ENCODE results near the gene MOXD1. TPM values are rescaled to one million over a fixed set of nuclear protein-coding genes. Genes with fewer than 3 reads are reported as not detected.

The MOXD1 gene
- total RNA-seq, 1 experiment from 2014 or later, result 1.0 TPM

DNA sequence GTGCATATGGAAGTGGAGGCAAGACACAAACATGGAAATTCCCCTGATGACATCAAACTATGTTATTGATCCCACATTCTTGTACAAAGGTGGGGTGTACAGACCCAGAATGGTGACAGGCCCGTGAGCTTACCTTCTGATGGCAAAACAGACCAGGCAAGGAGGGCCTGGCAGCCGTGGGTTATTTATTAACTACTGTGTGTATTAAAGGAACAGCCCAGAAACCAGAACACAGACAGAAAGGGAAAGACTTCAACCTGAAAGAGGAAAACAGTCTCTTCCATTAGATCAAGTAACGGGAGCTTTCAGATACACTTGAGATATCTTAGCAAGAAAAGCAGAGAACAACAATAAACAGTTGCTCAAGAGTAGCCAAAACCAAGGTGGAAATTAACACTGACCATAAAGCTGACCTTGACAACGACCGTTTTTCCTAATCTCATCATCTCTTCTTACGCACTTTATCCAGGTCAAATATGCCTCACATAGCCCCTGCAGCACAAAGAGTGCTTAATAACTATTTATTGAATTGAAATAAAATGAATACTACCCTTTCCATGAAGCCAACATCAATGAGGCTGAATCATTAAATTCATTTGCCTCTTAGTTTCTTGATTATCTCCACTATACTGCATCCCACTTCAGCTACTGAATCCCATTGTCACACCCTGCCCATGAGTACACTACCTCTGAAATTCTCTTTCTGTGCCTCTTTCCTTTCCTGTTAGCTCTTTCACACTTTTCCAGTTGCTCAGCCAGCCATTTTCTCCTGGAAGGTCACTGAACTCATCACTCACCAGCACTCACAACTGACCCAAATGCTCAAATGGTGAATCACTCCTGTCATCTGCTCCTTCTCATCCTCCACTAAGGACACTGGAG, 67.4 kb downstream of the MOXD1 start:
- RAD21 ChIA-PET (ENCODE audit: low non-redundant PET in 1 of 2, low total read pairs in 2 of 2, uncharacterized antibody in 2 of 2, unreplicated experiment in 2 of 2), result no interaction called here
- no peaks in the 10 kb centered on the region for H4K20me1 ChIP-seq (ENCODE audit: insufficient read depth)
- H3K4me3 ChIP-seq (replicated peaks in 1 of 2; ENCODE audit: low read depth in 1 of 2, low read length in 2 of 2), result peak overlapping the region in 1 of 2 experiments; percentile 32; a peak in 2 of 4 replicates
- POLR2A ChIA-PET, result no interaction called here
- no peak overlapping the region for H3K9ac ChIP-seq (ENCODE audit: low read length)
- H3K4me1 ChIP-seq (ENCODE audit: control insufficient read depth in 1 of 2, insufficient read depth in 2 of 2, low read length in 2 of 2), result peaks cover 12 to 22% of the 10 kb centered on the region in 2 experiments; a peak in 3 of 4 replicates
- H3K27ac ChIP-seq (ENCODE audit: low read depth, low read length), result no peak overlapping the region
- intact Hi-C loops (cut with micrococcal nuclease), result no loop called here
- CTCF ChIA-PET, result no interaction called here
- H3K36me3 ChIP-seq (ENCODE audit: control insufficient read depth in 1 of 2, insufficient read depth in 2 of 2, low read length in 2 of 2), result no peaks in the 10 kb centered on the region
- ATAC-seq, result peak; percentile 87
- peak overlapping the region; percentile 73 for H3K4me2 ChIP-seq (ENCODE audit: low read length)
- peak; percentile 68 for DNase-seq (ENCODE audit: low read depth, low spot score)
- H3K9me3 ChIP-seq (ENCODE audit: control insufficient read depth in 1 of 2, insufficient read depth in 1 of 2, low read depth in 1 of 2, low read length in 2 of 2), result no peaks in the 10 kb centered on the region
- no TSS peak for BruUV-seq (replicated peaks)
- H3K27me3 ChIP-seq (ENCODE audit: insufficient read depth, low read length), result no peaks in the 10 kb centered on the region
- H3K79me2 ChIP-seq (ENCODE audit: insufficient read depth, low read length), result no peaks in the 10 kb centered on the region
- peak overlapping the region; percentile 92 for H2AFZ ChIP-seq (ENCODE audit: low read depth, low read length, poor library complexity, severe bottlenecking)
- no peaks in the 10 kb centered on the region for H3K9me2 ChIP-seq (ENCODE audit: insufficient read depth)
- no peak for TF ChIP-seq EZH2phosphoT487 (IDR thresholded peaks at IDR 0.05; ENCODE audit: borderline replicate concordance)
- TF ChIP-seq POLR2A (IDR thresholded peaks at IDR 0.05; ENCODE audit: borderline replicate concordance, extremely low read depth, insufficient read depth, insufficient read length), result no peak
- no peak for TF ChIP-seq EZH2 (IDR thresholded peaks at IDR 0.05)
- no peak for TF ChIP-seq CEBPB (IDR thresholded peaks at IDR 0.05; ENCODE audit: low read depth)
- TF ChIP-seq SP1 (IDR thresholded peaks at IDR 0.05; ENCODE audit: low read depth), result peak; percentile 88
- TF ChIP-seq CBX3 (IDR thresholded peaks at IDR 0.05; ENCODE audit: low read depth), result peak; percentile 86; the same call in 1 of the 2 replicates
- TF ChIP-seq, protein P1, sequence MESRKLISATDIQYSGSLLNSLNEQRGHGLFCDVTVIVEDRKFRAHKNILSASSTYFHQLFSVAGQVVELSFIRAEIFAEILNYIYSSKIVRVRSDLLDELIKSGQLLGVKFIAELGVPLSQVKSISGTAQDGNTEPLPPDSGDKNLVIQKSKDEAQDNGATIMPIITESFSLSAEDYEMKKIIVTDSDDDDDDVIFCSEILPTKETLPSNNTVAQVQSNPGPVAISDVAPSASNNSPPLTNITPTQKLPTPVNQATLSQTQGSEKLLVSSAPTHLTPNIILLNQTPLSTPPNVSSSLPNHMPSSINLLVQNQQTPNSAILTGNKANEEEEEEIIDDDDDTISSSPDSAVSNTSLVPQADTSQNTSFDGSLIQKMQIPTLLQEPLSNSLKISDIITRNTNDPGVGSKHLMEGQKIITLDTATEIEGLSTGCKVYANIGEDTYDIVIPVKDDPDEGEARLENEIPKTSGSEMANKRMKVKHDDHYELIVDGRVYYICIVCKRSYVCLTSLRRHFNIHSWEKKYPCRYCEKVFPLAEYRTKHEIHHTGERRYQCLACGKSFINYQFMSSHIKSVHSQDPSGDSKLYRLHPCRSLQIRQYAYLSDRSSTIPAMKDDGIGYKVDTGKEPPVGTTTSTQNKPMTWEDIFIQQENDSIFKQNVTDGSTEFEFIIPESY (IDR thresholded peaks at IDR 0.05; ENCODE audit: extremely low read depth, insufficient replicate concordance, low read length), result no peak
- no peak for TF ChIP-seq RAD21 (IDR thresholded peaks at IDR 0.05; ENCODE audit: low read depth)
- 0 out of 2 replicates have a peak, but pooled peaks have one; percentile 25 for TF ChIP-seq SRF (IDR thresholded peaks at IDR 0.05; ENCODE audit: low read depth)
- TF ChIP-seq, protein P2, sequence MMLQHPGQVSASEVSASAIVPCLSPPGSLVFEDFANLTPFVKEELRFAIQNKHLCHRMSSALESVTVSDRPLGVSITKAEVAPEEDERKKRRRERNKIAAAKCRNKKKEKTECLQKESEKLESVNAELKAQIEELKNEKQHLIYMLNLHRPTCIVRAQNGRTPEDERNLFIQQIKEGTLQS (IDR thresholded peaks at IDR 0.05), result no peak
- TF ChIP-seq, protein P3, sequence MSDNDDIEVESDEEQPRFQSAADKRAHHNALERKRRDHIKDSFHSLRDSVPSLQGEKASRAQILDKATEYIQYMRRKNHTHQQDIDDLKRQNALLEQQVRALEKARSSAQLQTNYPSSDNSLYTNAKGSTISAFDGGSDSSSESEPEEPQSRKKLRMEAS (IDR thresholded peaks at IDR 0.05), result peak; percentile 52
- TF ChIP-seq FOSL1 (IDR thresholded peaks at IDR 0.05; ENCODE audit: low read depth), result peak; percentile 82
- no peak for TF ChIP-seq ELF1 (IDR thresholded peaks at IDR 0.05; ENCODE audit: borderline replicate concordance, low read depth)
- TF ChIP-seq, protein P4, sequence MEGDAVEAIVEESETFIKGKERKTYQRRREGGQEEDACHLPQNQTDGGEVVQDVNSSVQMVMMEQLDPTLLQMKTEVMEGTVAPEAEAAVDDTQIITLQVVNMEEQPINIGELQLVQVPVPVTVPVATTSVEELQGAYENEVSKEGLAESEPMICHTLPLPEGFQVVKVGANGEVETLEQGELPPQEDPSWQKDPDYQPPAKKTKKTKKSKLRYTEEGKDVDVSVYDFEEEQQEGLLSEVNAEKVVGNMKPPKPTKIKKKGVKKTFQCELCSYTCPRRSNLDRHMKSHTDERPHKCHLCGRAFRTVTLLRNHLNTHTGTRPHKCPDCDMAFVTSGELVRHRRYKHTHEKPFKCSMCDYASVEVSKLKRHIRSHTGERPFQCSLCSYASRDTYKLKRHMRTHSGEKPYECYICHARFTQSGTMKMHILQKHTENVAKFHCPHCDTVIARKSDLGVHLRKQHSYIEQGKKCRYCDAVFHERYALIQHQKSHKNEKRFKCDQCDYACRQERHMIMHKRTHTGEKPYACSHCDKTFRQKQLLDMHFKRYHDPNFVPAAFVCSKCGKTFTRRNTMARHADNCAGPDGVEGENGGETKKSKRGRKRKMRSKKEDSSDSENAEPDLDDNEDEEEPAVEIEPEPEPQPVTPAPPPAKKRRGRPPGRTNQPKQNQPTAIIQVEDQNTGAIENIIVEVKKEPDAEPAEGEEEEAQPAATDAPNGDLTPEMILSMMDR (IDR thresholded peaks at IDR 0.05 in 2 of 3, conservative IDR thresholded peaks at IDR 0.05 in 1 of 3; ENCODE audit: borderline replicate concordance in 1 of 3, insufficient read depth in 1 of 3, low read depth in 2 of 3, low read length in 2 of 3), result no peak
- no peak for TF ChIP-seq EGR1 (IDR thresholded peaks at IDR 0.05; ENCODE audit: low read depth)
- no peak for TF ChIP-seq ZNF274 (IDR thresholded peaks at IDR 0.05; ENCODE audit: low read depth, low read length)
- TF ChIP-seq YY1 (IDR thresholded peaks at IDR 0.05; ENCODE audit: extremely low read depth, insufficient replicate concordance, low read depth, low read length), result peak; percentile 64
- TF ChIP-seq ZFX (IDR thresholded peaks at IDR 0.05), result no peak
- TF ChIP-seq SIN3A (IDR thresholded peaks at IDR 0.05; ENCODE audit: low read depth), result peak; percentile 71
- peak; percentile 21 for TF ChIP-seq TCF7L2 (IDR thresholded peaks at IDR 0.05; ENCODE audit: borderline replicate concordance, extremely low read depth, insufficient read depth, insufficient read length)

Data from HCT116 (cell line).